H9 (cell line): ENCODE data around the gene TMEM205. TPM values are rescaled to one million over a fixed set of nuclear protein-coding genes. Genes with fewer than 3 reads are reported as not detected.
A peak's percentile ranks its signal among the peaks of the same experiment; 100 is the strongest.

ENCODE experiments used
- DNase-seq: peaks from one replicate; pipeline ENCODE4 v3.0.0-alpha.2; 2017
- H2AFZ ChIP-seq: one replicate; pipeline ENCODE4 v1.6.1; 2013; ENCODE audit warnings: mild to moderate bottlenecking, low read length, control low read depth, moderate library complexity
- H2AK5ac ChIP-seq: 2 replicates; pipeline ENCODE4 v1.6.1; 2013; ENCODE audit warnings: low read length, control low read depth, mixed read lengths; ENCODE audit not compliant: insufficient read length
- H2BK120ac ChIP-seq: one replicate; pipeline ENCODE4 v1.6.1; 2013; ENCODE audit warnings: low read depth, mild to moderate bottlenecking, low read length, control low read depth, inconsistent platforms; ENCODE audit not compliant: poor library complexity, severe bottlenecking
- H2BK12ac ChIP-seq: 2 replicates; pipeline ENCODE4 v1.6.1; 2013; ENCODE audit warnings: low read length, control low read depth, mixed read lengths, low read depth; ENCODE audit not compliant: insufficient read length
- H2BK15ac ChIP-seq: 2 replicates; pipeline ENCODE4 v1.6.1; 2013; ENCODE audit warnings: low read depth, low read length, control low read depth
- H2BK20ac ChIP-seq: one replicate; pipeline ENCODE4 v1.6.1; 2013; ENCODE audit warnings: low read depth, mild to moderate bottlenecking, low read length, control low read depth, inconsistent platforms; ENCODE audit not compliant: poor library complexity, severe bottlenecking
- H2BK5ac ChIP-seq: 2 replicates; pipeline ENCODE4 v1.6.1; 2013; ENCODE audit warnings: low read length, control low read depth, mixed read lengths; ENCODE audit not compliant: insufficient read length
- H3K14ac ChIP-seq: 2 replicates; pipeline ENCODE4 v1.6.1; 2013; ENCODE audit warnings: low read length, control low read depth; ENCODE audit not compliant: insufficient read depth
- H3K18ac ChIP-seq: 2 replicates; pipeline ENCODE4 v1.6.1; 2013; ENCODE audit warnings: low read depth, mild to moderate bottlenecking, mixed read lengths, low read length, control low read depth; ENCODE audit not compliant: insufficient read length
- H3K23ac ChIP-seq: 2 replicates; pipeline ENCODE4 v1.6.1; 2013; ENCODE audit warnings: low read length, control low read depth, mixed read lengths, low read depth; ENCODE audit not compliant: insufficient read length
- H3K23me2 ChIP-seq: 2 replicates; pipeline ENCODE4 v1.6.1; 2013; ENCODE audit warnings: low read depth, mild to moderate bottlenecking, mixed read lengths, low read length, control low read depth; ENCODE audit not compliant: insufficient read length, poor library complexity, severe bottlenecking
- H3K27ac ChIP-seq: 2 replicates; pipeline ENCODE4 v1.5.1; 2013; ENCODE audit warnings: low read length, control low read depth, mixed read lengths, low read depth; ENCODE audit not compliant: insufficient read length
- H3K27me3 ChIP-seq: 2 replicates; pipeline ENCODE4 v1.6.1; 2013; ENCODE audit warnings: low read length, control low read depth, inconsistent platforms; ENCODE audit not compliant: insufficient read depth
- H3K4ac ChIP-seq: 2 replicates; pipeline ENCODE4 v1.6.1; 2013; ENCODE audit warnings: low read depth, mild to moderate bottlenecking, control low read depth, inconsistent platforms, low read length, moderate library complexity
- H3K4me1 ChIP-seq: 2 replicates; pipeline ENCODE4 v1.6.1; 2013; ENCODE audit warnings: low read length, control low read depth, inconsistent platforms; ENCODE audit not compliant: insufficient read depth
- H3K4me2 ChIP-seq: 2 replicates; pipeline ENCODE4 v1.6.1; 2013; ENCODE audit warnings: low read length, control low read depth, mixed read lengths; ENCODE audit not compliant: insufficient read length, insufficient read depth
- H3K56ac ChIP-seq: 2 replicates; pipeline ENCODE4 v1.6.1; 2013; ENCODE audit warnings: low read depth, mild to moderate bottlenecking, mixed read lengths, low read length, control low read depth; ENCODE audit not compliant: insufficient read length
- H3K79me1 ChIP-seq: 2 replicates; pipeline ENCODE4 v1.6.1; 2013; ENCODE audit warnings: low read depth, mild to moderate bottlenecking, moderate library complexity, low read length, control low read depth, inconsistent platforms; ENCODE audit not compliant: insufficient read depth, poor library complexity, severe bottlenecking
- H3K79me2 ChIP-seq: 2 replicates; pipeline ENCODE4 v1.6.1; 2013; ENCODE audit warnings: low read length, control low read depth, inconsistent platforms; ENCODE audit not compliant: insufficient read depth
- H3K9ac ChIP-seq: 2 replicates; pipeline ENCODE4 v1.6.1; 2013; ENCODE audit warnings: low read length, control low read depth, mixed read lengths; ENCODE audit not compliant: insufficient read length; ENCODE audit errors: extremely low read depth
- H3K9me3 ChIP-seq: one replicate; pipeline ENCODE4 v1.6.1; 2013; ENCODE audit warnings: low read depth, low read length, inconsistent platforms; ENCODE audit not compliant: control insufficient read depth
- H3T11ph ChIP-seq: one replicate; pipeline ENCODE4 v1.6.1; 2013; ENCODE audit warnings: mild to moderate bottlenecking, low read length, control low read depth, inconsistent platforms
- H4K20me1 ChIP-seq: one replicate; pipeline ENCODE4 v1.6.1; 2013; ENCODE audit not compliant: control insufficient read depth, insufficient read length, insufficient read depth
- H4K5ac ChIP-seq: 2 replicates; pipeline ENCODE4 v1.6.1; 2013; ENCODE audit warnings: low read depth, mild to moderate bottlenecking, mixed read lengths, low read length, control low read depth; ENCODE audit not compliant: insufficient read length
- H4K8ac ChIP-seq: replicated peaks from 2 replicates; pipeline ENCODE4 v1.6.1; 2013; ENCODE audit warnings: low read length, control low read depth, mixed read lengths, low read depth; ENCODE audit not compliant: insufficient read length
- H4K91ac ChIP-seq: 2 replicates; pipeline ENCODE4 v1.6.1; 2013; ENCODE audit warnings: low read depth, mild to moderate bottlenecking, moderate library complexity, mixed read lengths, low read length, control low read depth; ENCODE audit not compliant: insufficient read length
- H3K27ac Mint-ChIP-seq, 3 experiments: 2 replicates in 2 of 3; 3 replicates in 1 of 3; pipeline ENCODE4 v1.8.0; 2020 to 2021; ENCODE audit warnings: mixed read lengths in 3 of 3, mild to moderate bottlenecking in 1 of 3, moderate library complexity in 1 of 3
- H3K27me3 Mint-ChIP-seq: 2 replicates; pipeline ENCODE4 v1.8.0; 2021; ENCODE audit warnings: low read depth, mild to moderate bottlenecking, moderate library complexity, mixed read lengths
- H3K36me3 Mint-ChIP-seq, 3 experiments: 2 replicates in 2 of 3; 3 replicates in 1 of 3; pipeline ENCODE4 v1.8.0; 2020 to 2021; ENCODE audit warnings: low read depth in 3 of 3, mixed read lengths in 3 of 3; ENCODE audit not compliant: insufficient read depth in 1 of 3
- H3K4me1 Mint-ChIP-seq, 2 experiments: 2 replicates each; pipeline ENCODE4 v1.8.0; 2020; ENCODE audit warnings: mixed read lengths in 2 of 2
- H3K4me3 Mint-ChIP-seq, 2 experiments: 2 replicates in 1 of 2; 3 replicates in 1 of 2; pipeline ENCODE4 v1.8.0; 2020 to 2021; ENCODE audit warnings: mild to moderate bottlenecking in 2 of 2, mixed read lengths in 2 of 2, moderate library complexity in 1 of 2
- H3K9me3 Mint-ChIP-seq, 2 experiments: 2 replicates in 1 of 2; 3 replicates in 1 of 2; pipeline ENCODE4 v1.8.0; 2020; ENCODE audit warnings: mild to moderate bottlenecking in 2 of 2, mixed read lengths in 2 of 2, moderate library complexity in 1 of 2
- CTCF ChIP-seq: fragments of 200-600 bp; sonication (generic); conservative IDR thresholded peaks from 3 replicates; pipeline ENCODE4 v1.8.0; 2021; ENCODE audit warnings: antibody characterized with exemption, mild to moderate bottlenecking
- WGBS: extraction: QIAGEN DNeasy Blood & Tissue Kit; methylation state at CpG from one replicate; pipeline ENCODE4 v1.1.7; 2013; ENCODE audit warnings: missing lambda C conversion rate, low lambda C conversion rate, mixed read lengths; ENCODE audit not compliant: insufficient read length; ENCODE audit errors: extremely low coverage; 5-methylcytosine and 5-hydroxymethylcytosine counted together
- total RNA-seq: library from RNA; stranded (reverse); gene quantifications from 2 replicates; pipeline ENCODE4 v1.2.1, GENCODE V29; 2021

Gene TMEM205
- total RNA-seq, 1 experiment from 2014 or later: 69.7 TPM

- Histone ChIP-seq H2BK120ac (no peak within 1 kb of the TSS), H4K20me1 (peaks cover 4% of the 10 kb centered on the region)
- no peak within 1 kb of the TSS; a peak in 1 of 7 replicates for H3K27ac Mint-ChIP-seq
Observed at GRCh38 chr19:11295665-11296245, 50.3 kb downstream of the TMEM205 start, which contains the start of gene TSPAN16. Gene TSPAN16 (plus strand): TSS chr19:11296160. CDS start chr19:11296298, 138 bp downstream.

More at GRCh38 chr19:11295665-11296245, 50.3 kb downstream of the TMEM205 start, which contains the start of gene TSPAN16:
- Histone ChIP-seq H3K79me1 (no peaks in the 10 kb centered on the region), H2BK12ac (no peak within 1 kb of the TSS), H3K23me2 (no peaks in the 10 kb centered on the region), H4K91ac (no peak within 1 kb of the TSS), H3K9me3 (no peaks in the 10 kb centered on the region), H2AK5ac (no peak within 1 kb of the TSS), H4K5ac (no peak within 1 kb of the TSS), H3K18ac (no peak within 1 kb of the TSS), H2BK20ac (no peak within 1 kb of the TSS), H3K27me3 (no peaks in the 10 kb centered on the region), H3K4me1 (no peaks in the 10 kb centered on the region), H3K27ac (no peak within 1 kb of the TSS), H3T11ph (no peak within 1 kb of the TSS), H3K23ac (no peak within 1 kb of the TSS), H2BK15ac (no peak within 1 kb of the TSS), H3K56ac (no peak within 1 kb of the TSS), H3K14ac (no peak within 1 kb of the TSS), H3K9ac (no peak within 1 kb of the TSS), H3K79me2 (no peaks in the 10 kb centered on the region), H3K4ac (no peak within 1 kb of the TSS), H3K4me2 (no peak within 1 kb of the TSS), H4K8ac (no peak within 1 kb of the TSS), H2AFZ (no peak within 1 kb of the TSS), H2BK5ac (no peak within 1 kb of the TSS)
- Mint-ChIP-seq H3K27me3 (peaks cover 7% of the 10 kb centered on the region), H3K9me3 (no peaks in the 10 kb centered on the region), H3K4me3 (no peak within 1 kb of the TSS), H3K36me3 (no peaks in the 10 kb centered on the region; a peak in 3 of 7 replicates), H3K4me1 (peaks cover 7 to 22% of the 10 kb centered on the region in 2 experiments)
- TF ChIP-seq CTCF: peak; percentile 34; the same call in 2 of the 3 replicates
- WGBS: no CpG with 5 or more reads among the region's 8 CpGs
- DNase-seq: no peak
